Measurements from ENCODE around the gene CLDN20.

CLDN20 gene

GRCh38 chr6:155313602-155314091, 49.8 kb downstream of the CLDN20 start:
- H3K27me3 ChIP-seq (ENCODE audit: insufficient read depth, poor library complexity, severe bottlenecking) = no peaks in the 10 kb centered on the region
- H3K27ac ChIP-seq (replicated peaks) = peak overlapping the region; percentile 87
- DNase-seq (ENCODE audit: low read depth in 1 of 2, low spot score in 1 of 2) = peak in 1 of 2 experiments; percentile 40
- TF ChIP-seq GABPA (IDR thresholded peaks at IDR 0.05; ENCODE audit: low read depth) (no peak), SPI1 (IDR thresholded peaks at IDR 0.05; ENCODE audit: borderline replicate concordance, low read depth) (no peak)
- TF ChIP-seq, protein P1, sequence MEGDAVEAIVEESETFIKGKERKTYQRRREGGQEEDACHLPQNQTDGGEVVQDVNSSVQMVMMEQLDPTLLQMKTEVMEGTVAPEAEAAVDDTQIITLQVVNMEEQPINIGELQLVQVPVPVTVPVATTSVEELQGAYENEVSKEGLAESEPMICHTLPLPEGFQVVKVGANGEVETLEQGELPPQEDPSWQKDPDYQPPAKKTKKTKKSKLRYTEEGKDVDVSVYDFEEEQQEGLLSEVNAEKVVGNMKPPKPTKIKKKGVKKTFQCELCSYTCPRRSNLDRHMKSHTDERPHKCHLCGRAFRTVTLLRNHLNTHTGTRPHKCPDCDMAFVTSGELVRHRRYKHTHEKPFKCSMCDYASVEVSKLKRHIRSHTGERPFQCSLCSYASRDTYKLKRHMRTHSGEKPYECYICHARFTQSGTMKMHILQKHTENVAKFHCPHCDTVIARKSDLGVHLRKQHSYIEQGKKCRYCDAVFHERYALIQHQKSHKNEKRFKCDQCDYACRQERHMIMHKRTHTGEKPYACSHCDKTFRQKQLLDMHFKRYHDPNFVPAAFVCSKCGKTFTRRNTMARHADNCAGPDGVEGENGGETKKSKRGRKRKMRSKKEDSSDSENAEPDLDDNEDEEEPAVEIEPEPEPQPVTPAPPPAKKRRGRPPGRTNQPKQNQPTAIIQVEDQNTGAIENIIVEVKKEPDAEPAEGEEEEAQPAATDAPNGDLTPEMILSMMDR (IDR thresholded peaks at IDR 0.05; ENCODE audit: insufficient read depth, low read length) = no peak
- H3K4me3 ChIP-seq (replicated peaks; ENCODE audit: insufficient read depth, low read length) = peak overlapping the region; percentile 93

GRCh38 chr6:155314092-155314772, 50.4 kb downstream of the CLDN20 start, which contains the start of gene TFB1M:
Gene TFB1M, minus strand, starts transcription at chr6:155314484. Its CDS starts 56 bp downstream, at chr6:155314428.
- Histone ChIP-seq H3K27me3 (ENCODE audit: insufficient read depth, poor library complexity, severe bottlenecking) (no peaks in the 10 kb centered on the region), H3K27ac (replicated peaks) (peak within 1 kb of the TSS; percentile 87), H3K4me3 (replicated peaks; ENCODE audit: insufficient read depth, low read length) (peak within 1 kb of the TSS; percentile 93)
- DNase-seq (ENCODE audit: low read depth in 1 of 2, low spot score in 1 of 2) = peak; percentile 95 to 99
- TF ChIP-seq, protein P2, sequence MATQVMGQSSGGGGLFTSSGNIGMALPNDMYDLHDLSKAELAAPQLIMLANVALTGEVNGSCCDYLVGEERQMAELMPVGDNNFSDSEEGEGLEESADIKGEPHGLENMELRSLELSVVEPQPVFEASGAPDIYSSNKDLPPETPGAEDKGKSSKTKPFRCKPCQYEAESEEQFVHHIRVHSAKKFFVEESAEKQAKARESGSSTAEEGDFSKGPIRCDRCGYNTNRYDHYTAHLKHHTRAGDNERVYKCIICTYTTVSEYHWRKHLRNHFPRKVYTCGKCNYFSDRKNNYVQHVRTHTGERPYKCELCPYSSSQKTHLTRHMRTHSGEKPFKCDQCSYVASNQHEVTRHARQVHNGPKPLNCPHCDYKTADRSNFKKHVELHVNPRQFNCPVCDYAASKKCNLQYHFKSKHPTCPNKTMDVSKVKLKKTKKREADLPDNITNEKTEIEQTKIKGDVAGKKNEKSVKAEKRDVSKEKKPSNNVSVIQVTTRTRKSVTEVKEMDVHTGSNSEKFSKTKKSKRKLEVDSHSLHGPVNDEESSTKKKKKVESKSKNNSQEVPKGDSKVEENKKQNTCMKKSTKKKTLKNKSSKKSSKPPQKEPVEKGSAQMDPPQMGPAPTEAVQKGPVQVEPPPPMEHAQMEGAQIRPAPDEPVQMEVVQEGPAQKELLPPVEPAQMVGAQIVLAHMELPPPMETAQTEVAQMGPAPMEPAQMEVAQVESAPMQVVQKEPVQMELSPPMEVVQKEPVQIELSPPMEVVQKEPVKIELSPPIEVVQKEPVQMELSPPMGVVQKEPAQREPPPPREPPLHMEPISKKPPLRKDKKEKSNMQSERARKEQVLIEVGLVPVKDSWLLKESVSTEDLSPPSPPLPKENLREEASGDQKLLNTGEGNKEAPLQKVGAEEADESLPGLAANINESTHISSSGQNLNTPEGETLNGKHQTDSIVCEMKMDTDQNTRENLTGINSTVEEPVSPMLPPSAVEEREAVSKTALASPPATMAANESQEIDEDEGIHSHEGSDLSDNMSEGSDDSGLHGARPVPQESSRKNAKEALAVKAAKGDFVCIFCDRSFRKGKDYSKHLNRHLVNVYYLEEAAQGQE (IDR thresholded peaks at IDR 0.05; ENCODE audit: insufficient replicate concordance, low read depth) = peak; percentile 21
- peak; percentile 88 for TF ChIP-seq POLR2AphosphoS5 (IDR thresholded peaks at IDR 0.05; ENCODE audit: low read depth)
- TF ChIP-seq, protein P1 (IDR thresholded peaks at IDR 0.05; ENCODE audit: insufficient read depth, low read length) = no peak
- peak; percentile 73 for TF ChIP-seq GABPA (IDR thresholded peaks at IDR 0.05; ENCODE audit: low read depth)
- no peak; the same call in 1 of the 2 replicates for TF ChIP-seq SPI1 (IDR thresholded peaks at IDR 0.05; ENCODE audit: borderline replicate concordance, low read depth)

- DNase-seq (ENCODE audit: low read depth in 1 of 2, low spot score in 1 of 2) = peak; percentile 69 to 91
- Histone ChIP-seq H3K4me3 (replicated peaks; ENCODE audit: insufficient read depth, low read length) (peak overlapping the region; percentile 93), H3K27me3 (ENCODE audit: insufficient read depth, poor library complexity, severe bottlenecking) (no peaks in the 10 kb centered on the region), H3K27ac (replicated peaks) (peak overlapping the region; percentile 87)
- TF ChIP-seq GABPA (IDR thresholded peaks at IDR 0.05; ENCODE audit: low read depth) = no peak
- peak; percentile 64 for TF ChIP-seq POLR2AphosphoS5 (IDR thresholded peaks at IDR 0.05; ENCODE audit: low read depth)
- TF ChIP-seq, protein P2 (IDR thresholded peaks at IDR 0.05; ENCODE audit: insufficient replicate concordance, low read depth) = peak; percentile 68
Observed at GRCh38 chr6:155314773-155315515, 51.1 kb downstream of the CLDN20 start.

GRCh38 chr6:155315516-155315871, 51.7 kb downstream of the CLDN20 start:
- Histone ChIP-seq H3K27ac (replicated peaks) (peak overlapping the region; percentile 87), H3K4me3 (replicated peaks; ENCODE audit: insufficient read depth, low read length) (peak overlapping the region; percentile 93), H3K27me3 (ENCODE audit: insufficient read depth, poor library complexity, severe bottlenecking) (no peaks in the 10 kb centered on the region)
- DNase-seq (ENCODE audit: low read depth in 1 of 2, low spot score in 1 of 2) = no peak
- no peak for TF ChIP-seq POLR2AphosphoS5 (IDR thresholded peaks at IDR 0.05; ENCODE audit: low read depth)
- no peak for TF ChIP-seq SPI1 (IDR thresholded peaks at IDR 0.05; ENCODE audit: borderline replicate concordance, low read depth)
- no peak for TF ChIP-seq GABPA (IDR thresholded peaks at IDR 0.05; ENCODE audit: low read depth)
- TF ChIP-seq, protein P2 (IDR thresholded peaks at IDR 0.05; ENCODE audit: insufficient replicate concordance, low read depth) = no peak
- TF ChIP-seq, protein P1 (IDR thresholded peaks at IDR 0.05; ENCODE audit: insufficient read depth, low read length) = no peak

All from HL-60 (cell line).